ENCODE data around the gene DSE. TPM values are rescaled to one million over a fixed set of nuclear protein-coding genes. Genes with fewer than 3 reads are reported as not detected.
"Not testable (repeated sequence)": the region's sequence is repeated elsewhere in the genome, so short reads cannot be mapped to it uniquely, and the experiment has no call there.

DSE gene
- 1 to 10 TPM; 5.0 to 9.3 TPM for total RNA-seq

DNA sequence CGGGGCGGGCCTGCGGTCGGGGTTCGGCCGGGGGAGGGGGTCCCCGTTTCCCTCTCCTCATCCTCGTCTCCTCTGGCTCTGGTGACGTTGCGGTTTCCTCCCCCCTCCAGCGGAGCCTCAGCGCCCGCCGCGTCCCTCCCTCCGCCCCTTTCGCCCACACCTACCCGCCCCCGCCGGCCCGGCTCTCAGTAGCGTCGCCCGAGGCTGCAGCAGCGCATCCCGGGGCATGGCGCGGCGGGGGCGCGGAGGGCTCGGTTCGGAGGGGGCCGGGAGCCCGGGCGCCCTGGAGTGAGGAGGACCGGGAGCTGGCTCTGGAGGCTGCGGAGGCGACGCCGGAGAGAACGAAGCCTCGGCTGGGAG, at the start of gene DSE:
Gene DSE (plus strand): TSS at position 188 of the 360 bp plus-strand sequence. CDS start 28,304 bp downstream, outside the sequence.
- H3K9ac ChIP-seq (ENCODE audit: low read depth in 2 of 2, low read length in 2 of 2) = peak within 1 kb of the TSS; percentile 41 to 82
- peak within 1 kb of the TSS; percentile 81 for H3K27ac ChIP-seq
- peak; percentile 70 for DNase-seq
- H3K4me3 ChIP-seq = peak within 1 kb of the TSS; percentile 58
- no peaks in the 10 kb centered on the region for H3K4me1 ChIP-seq
- H3K9me3 ChIP-seq = no peaks in the 10 kb centered on the region
- H3K27me3 ChIP-seq = peaks cover 17% of the 10 kb centered on the region
- no peaks in the 10 kb centered on the region for H3K36me3 ChIP-seq
- intact Hi-C loops (cut with DNase I) = loop anchor here (10.0 kb wide), 1 partner anchor 86 kb away; no protein-coding TSS in a partner anchor
- TF ChIP-seq, protein P1, sequence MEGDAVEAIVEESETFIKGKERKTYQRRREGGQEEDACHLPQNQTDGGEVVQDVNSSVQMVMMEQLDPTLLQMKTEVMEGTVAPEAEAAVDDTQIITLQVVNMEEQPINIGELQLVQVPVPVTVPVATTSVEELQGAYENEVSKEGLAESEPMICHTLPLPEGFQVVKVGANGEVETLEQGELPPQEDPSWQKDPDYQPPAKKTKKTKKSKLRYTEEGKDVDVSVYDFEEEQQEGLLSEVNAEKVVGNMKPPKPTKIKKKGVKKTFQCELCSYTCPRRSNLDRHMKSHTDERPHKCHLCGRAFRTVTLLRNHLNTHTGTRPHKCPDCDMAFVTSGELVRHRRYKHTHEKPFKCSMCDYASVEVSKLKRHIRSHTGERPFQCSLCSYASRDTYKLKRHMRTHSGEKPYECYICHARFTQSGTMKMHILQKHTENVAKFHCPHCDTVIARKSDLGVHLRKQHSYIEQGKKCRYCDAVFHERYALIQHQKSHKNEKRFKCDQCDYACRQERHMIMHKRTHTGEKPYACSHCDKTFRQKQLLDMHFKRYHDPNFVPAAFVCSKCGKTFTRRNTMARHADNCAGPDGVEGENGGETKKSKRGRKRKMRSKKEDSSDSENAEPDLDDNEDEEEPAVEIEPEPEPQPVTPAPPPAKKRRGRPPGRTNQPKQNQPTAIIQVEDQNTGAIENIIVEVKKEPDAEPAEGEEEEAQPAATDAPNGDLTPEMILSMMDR (IDR thresholded peaks at IDR 0.05) = no peak

DNA sequence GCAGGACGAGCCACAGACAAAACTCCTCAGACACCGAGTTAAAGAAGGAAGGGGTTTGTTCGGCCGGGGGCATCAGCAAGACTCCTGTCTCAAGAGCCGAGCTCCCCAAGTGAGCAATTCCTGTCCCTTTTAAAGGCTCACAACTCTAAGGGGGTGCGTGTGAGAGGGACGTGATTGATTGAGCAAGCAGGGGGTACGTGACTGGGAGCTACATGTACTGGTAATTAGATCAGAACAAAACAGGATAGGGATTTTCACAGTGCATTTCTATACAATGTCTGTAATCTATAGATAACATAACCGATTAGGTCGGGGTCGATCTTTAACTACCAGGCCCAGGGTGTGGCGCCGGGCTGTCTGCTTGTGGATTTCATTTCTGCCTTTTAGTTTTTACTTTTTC, 48.8 kb upstream of the DSE start:
- intact Hi-C loops (cut with DNase I); H3K9ac ChIP-seq (ENCODE audit: low read depth in 2 of 2, low read length in 2 of 2); DNase-seq; H3K36me3 ChIP-seq; H3K27ac ChIP-seq; H3K4me1 ChIP-seq; H3K9me3 ChIP-seq; H3K4me3 ChIP-seq; H3K27me3 ChIP-seq: not testable (repeated sequence)

DNA sequence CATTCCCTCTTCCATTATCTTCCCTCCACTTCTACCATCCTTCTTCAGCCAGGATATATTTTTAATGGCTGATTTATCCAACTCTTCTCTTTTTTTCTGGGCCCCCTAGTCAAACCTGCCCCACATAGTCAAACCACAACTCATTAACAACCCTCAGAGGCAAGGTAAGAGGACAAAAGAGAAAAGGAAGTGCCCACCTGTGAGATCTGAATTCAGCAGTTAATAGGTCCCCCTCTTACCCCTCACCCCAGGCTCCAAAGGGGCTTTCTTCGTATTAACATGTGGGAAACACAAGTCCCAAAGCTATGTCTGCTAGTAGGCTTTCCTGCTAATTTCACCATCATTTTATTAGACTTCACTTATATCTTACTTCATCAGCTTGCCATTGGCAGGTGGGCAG, 46.9 kb upstream of the DSE start:
- Histone ChIP-seq H3K36me3 (no peaks in the 10 kb centered on the region), H3K4me3 (no peak overlapping the region), H3K27ac (no peak overlapping the region), H3K4me1 (no peaks in the 10 kb centered on the region), H3K9ac (ENCODE audit: low read depth in 2 of 2, low read length in 2 of 2) (no peak overlapping the region), H3K27me3 (no peaks in the 10 kb centered on the region), H3K9me3 (no peaks in the 10 kb centered on the region)
- intact Hi-C loops (cut with DNase I) = no loop called here
- no peak for DNase-seq
- TF ChIP-seq, protein P1 (IDR thresholded peaks at IDR 0.05) = no peak

DNA sequence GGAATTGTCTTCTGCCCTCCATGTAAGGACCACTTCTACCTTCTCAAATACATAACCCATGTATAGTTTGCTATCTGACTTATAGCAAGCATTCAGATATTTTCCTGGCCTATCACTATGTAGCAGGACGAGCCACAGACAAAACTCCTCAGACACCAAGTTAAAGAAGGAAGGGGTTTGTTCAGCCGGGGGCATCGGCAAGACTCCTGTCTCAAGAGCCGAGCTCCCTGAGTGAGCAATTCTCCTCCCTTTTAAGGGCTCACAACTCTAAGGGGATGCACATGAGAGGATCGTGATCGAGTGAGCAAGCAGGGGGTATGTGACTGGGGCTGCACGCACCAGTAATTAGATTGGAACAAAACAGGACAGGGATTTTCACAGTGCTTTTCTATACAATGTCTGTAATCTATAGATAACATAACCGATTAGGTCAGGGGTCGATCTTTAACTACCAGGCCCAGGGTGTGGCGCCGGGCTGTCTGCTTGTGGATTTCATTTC, 45.1 kb upstream of the DSE start:
- H3K9ac ChIP-seq (ENCODE audit: low read depth in 2 of 2, low read length in 2 of 2); H3K4me3 ChIP-seq; DNase-seq; H3K9me3 ChIP-seq; H3K27me3 ChIP-seq; H3K27ac ChIP-seq; H3K4me1 ChIP-seq; intact Hi-C loops (cut with DNase I); H3K36me3 ChIP-seq: not testable (repeated sequence)

DNA sequence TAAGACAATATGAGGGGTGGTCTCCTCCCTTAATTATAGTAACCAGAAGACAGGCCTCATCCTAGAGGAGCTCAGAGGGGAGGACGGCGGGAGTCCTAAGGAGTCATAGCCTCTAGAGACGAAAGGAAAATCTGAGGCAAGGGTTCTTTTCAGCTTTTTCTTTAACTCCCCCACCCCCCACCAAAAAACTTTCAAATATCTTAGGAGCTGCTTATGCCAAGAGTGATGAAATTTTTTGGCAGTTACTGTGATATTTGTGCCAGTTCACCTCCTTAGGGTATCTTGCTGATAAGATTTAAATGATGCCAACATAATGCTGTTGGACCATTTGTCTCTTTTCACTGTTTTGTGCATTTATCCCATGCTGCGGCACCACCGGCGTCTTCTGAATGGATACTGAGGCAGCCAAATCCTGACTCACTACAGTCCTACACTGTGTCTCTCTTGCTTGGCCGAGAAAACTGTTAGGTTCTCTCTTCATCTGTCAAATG, 44.5 kb upstream of the DSE start:
- Histone ChIP-seq H3K4me3 (no peak overlapping the region), H3K27ac (no peak overlapping the region), H3K9ac (ENCODE audit: low read depth in 2 of 2, low read length in 2 of 2) (no peak overlapping the region), H3K4me1 (no peaks in the 10 kb centered on the region), H3K36me3 (no peaks in the 10 kb centered on the region), H3K9me3 (no peaks in the 10 kb centered on the region), H3K27me3 (no peaks in the 10 kb centered on the region)
- intact Hi-C loops (cut with DNase I) = no loop called here
- TF ChIP-seq, protein P1 (IDR thresholded peaks at IDR 0.05) = no peak
- DNase-seq = no peak

DNA sequence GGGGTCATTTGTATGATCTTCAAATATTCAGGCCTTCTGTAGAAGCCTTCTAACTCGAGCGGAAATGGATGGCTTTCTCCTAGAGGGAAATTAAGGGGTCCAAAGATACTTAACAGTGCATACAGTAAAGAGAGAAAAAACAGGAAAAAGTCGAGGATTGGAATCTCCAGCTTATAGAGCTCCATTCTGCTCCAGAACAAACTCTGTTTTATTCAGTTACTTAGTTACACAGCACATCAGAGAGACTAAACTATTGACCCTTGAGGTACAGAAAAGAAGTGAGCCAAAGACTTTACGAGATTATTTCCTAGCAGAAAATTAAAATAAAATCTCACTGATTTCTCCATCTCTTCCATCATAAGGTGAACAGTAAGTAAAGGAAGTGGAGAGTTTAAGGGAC, 43.8 kb upstream of the DSE start:
- intact Hi-C loops (cut with DNase I) = no loop called here
- no peak for DNase-seq
- Histone ChIP-seq H3K9ac (ENCODE audit: low read depth in 2 of 2, low read length in 2 of 2) (no peak overlapping the region), H3K4me1 (no peaks in the 10 kb centered on the region), H3K27ac (no peak overlapping the region), H3K9me3 (no peaks in the 10 kb centered on the region), H3K27me3 (no peaks in the 10 kb centered on the region), H3K36me3 (no peaks in the 10 kb centered on the region), H3K4me3 (no peak overlapping the region)
- TF ChIP-seq, protein P1 (IDR thresholded peaks at IDR 0.05) = no peak
